MM.1S (cell line): ENCODE results near the gene DHX30.
A peak's percentile ranks its signal among the peaks of the same experiment; 100 is the strongest.

Source experiments
- DNase-seq: peaks from one replicate; pipeline ENCODE4 v3.0.0-alpha.2; 2015
- H2AFZ ChIP-seq: fragments of 300-600 bp; sonication (generic); 2 replicates; pipeline ENCODE4 v1.6.0; 2016; ENCODE audit warnings: antibody characterized with exemption, low read length
- H3F3A ChIP-seq: fragments of 300-600 bp; sonication (generic); 2 replicates; pipeline ENCODE4 v1.6.1; 2016; ENCODE audit warnings: mild to moderate bottlenecking, antibody characterized with exemption, low read length, moderate library complexity, mixed read lengths; ENCODE audit not compliant: insufficient read depth
- H3K27ac ChIP-seq: fragments of 300-600 bp; sonication (generic); 2 replicates; pipeline ENCODE4 v1.5.1; 2016; ENCODE audit warnings: mild to moderate bottlenecking, low read length
- H3K27me3 ChIP-seq: fragments of 300-600 bp; sonication (generic); replicated peaks from 2 replicates; pipeline ENCODE4 v1.6.0; 2016; ENCODE audit warnings: low read length; ENCODE audit not compliant: insufficient read depth
- H3K36me3 ChIP-seq: fragments of 300-600 bp; sonication (generic); replicated peaks from 2 replicates; pipeline ENCODE4 v1.6.1; 2016; ENCODE audit warnings: mild to moderate bottlenecking, low read length, mixed read lengths; ENCODE audit not compliant: insufficient read depth
- H3K4me1 ChIP-seq: fragments of 300-600 bp; sonication (generic); 2 replicates; pipeline ENCODE4 v1.6.1; 2016; ENCODE audit warnings: low read length, mixed read lengths
- H3K4me2 ChIP-seq: fragments of 300-600 bp; sonication (generic); 2 replicates; pipeline ENCODE4 v1.6.0; 2016; ENCODE audit warnings: low read depth, low read length
- H3K4me3 ChIP-seq: fragments of 300-600 bp; sonication (generic); 2 replicates; pipeline ENCODE4 v1.5.1; 2016; ENCODE audit warnings: low read length, mixed read lengths
- H3K79me2 ChIP-seq: fragments of 300-600 bp; sonication (generic); 2 replicates; pipeline ENCODE4 v1.6.1; 2016; ENCODE audit warnings: mixed run types, low read length, mixed read lengths
- H3K9ac ChIP-seq: fragments of 300-600 bp; sonication (generic); 2 replicates; pipeline ENCODE4 v1.6.1; 2016; ENCODE audit warnings: low read length, mixed read lengths
- H3K9me2 ChIP-seq: fragments of 300-600 bp; sonication (generic); replicated peaks from 2 replicates; pipeline ENCODE4 v1.6.1; 2016; ENCODE audit warnings: mild to moderate bottlenecking, low read length, mixed read lengths; ENCODE audit not compliant: insufficient read depth
- H3K9me3 ChIP-seq: fragments of 300-600 bp; sonication (generic); replicated peaks from 2 replicates; pipeline ENCODE4 v1.6.1; 2016; ENCODE audit warnings: mild to moderate bottlenecking, low read length, mixed read lengths; ENCODE audit not compliant: insufficient read depth
- H4K20me1 ChIP-seq: fragments of 300-600 bp; sonication (generic); 2 replicates; pipeline ENCODE4 v1.6.1; 2016; ENCODE audit warnings: mild to moderate bottlenecking, low read length, moderate library complexity, mixed read lengths; ENCODE audit not compliant: insufficient read depth
- CTCF ChIP-seq: fragments of 300-600 bp; sonication (generic); IDR thresholded peaks from 2 replicates; pipeline ENCODE4 v1.5.1; 2016; ENCODE audit warnings: antibody characterized with exemption, low read length, mixed read lengths
- EZH2 ChIP-seq: fragments of 300-600 bp; sonication (generic); optimal IDR thresholded peaks from 2 replicates; pipeline ENCODE3; 2017; ENCODE audit warnings: low read depth, mild to moderate bottlenecking, antibody characterized with exemption, low read length, mixed read lengths
- EZH2phosphoT487 ChIP-seq: fragments of 300-600 bp; sonication (generic); IDR thresholded peaks from 2 replicates; pipeline ENCODE4 v1.6.1; 2018; ENCODE audit warnings: antibody characterized with exemption, low read length

Gene DHX30

GRCh38 chr3:47783673-47784072 is 19.3 kb upstream of the DHX30 start:
- H3K4me2 ChIP-seq, result peak overlapping the region; percentile 90; the same call in 1 of the 2 replicates

GRCh38 chr3:47791193-47791855 is 11.6 kb upstream of the DHX30 start:
- Histone ChIP-seq H3K4me3 (no peak overlapping the region), H3F3A (peaks cover 4% of the 10 kb centered on the region; the same call in 1 of the 2 replicates), H3K27me3 (no peaks in the 10 kb centered on the region), H3K79me2 (no peaks in the 10 kb centered on the region), H3K9ac (no peak overlapping the region), H3K36me3 (no peaks in the 10 kb centered on the region), H2AFZ (no peak overlapping the region), H3K9me2 (no peaks in the 10 kb centered on the region), H3K27ac (no peak overlapping the region), H3K4me1 (no peaks in the 10 kb centered on the region), H4K20me1 (no peaks in the 10 kb centered on the region), H3K9me3 (no peaks in the 10 kb centered on the region), H3K4me2 (no peak overlapping the region)
- TF ChIP-seq CTCF, result no peak
- TF ChIP-seq EZH2, result no peak
- no peak for TF ChIP-seq EZH2phosphoT487
- DNase-seq, result no peak

More at GRCh38 chr3:47783673-47784072, 19.3 kb upstream of the DHX30 start:
- peak overlapping the region; percentile 96; the same call in 1 of the 2 replicates for H3K27ac ChIP-seq
- H3F3A ChIP-seq, result peaks cover 30% of the 10 kb centered on the region
- no peaks in the 10 kb centered on the region for H3K36me3 ChIP-seq
- no peaks in the 10 kb centered on the region for H3K27me3 ChIP-seq
- TF ChIP-seq CTCF (no peak), EZH2 (no peak), EZH2phosphoT487 (no peak)
- H3K9ac ChIP-seq, result no peak overlapping the region
- H3K79me2 ChIP-seq, result peaks cover 29% of the 10 kb centered on the region
- H3K4me3 ChIP-seq, result 0 out of 2 replicates have a peak overlapping the region, but pooled peaks have one; percentile 80
- H2AFZ ChIP-seq, result no peak overlapping the region
- peaks cover 15% of the 10 kb centered on the region; the same call in 1 of the 2 replicates for H3K4me1 ChIP-seq
- no peak for DNase-seq
- H3K9me3 ChIP-seq, result no peaks in the 10 kb centered on the region
- H4K20me1 ChIP-seq, result no peaks in the 10 kb centered on the region; the same call in 1 of the 2 replicates
- H3K9me2 ChIP-seq, result no peaks in the 10 kb centered on the region

- DNase-seq, result no peak
- Histone ChIP-seq H4K20me1 (no peaks in the 10 kb centered on the region), H3K9ac (no peak overlapping the region), H2AFZ (no peak overlapping the region), H3K79me2 (no peaks in the 10 kb centered on the region), H3K4me2 (no peak overlapping the region), H3K9me2 (no peaks in the 10 kb centered on the region), H3K9me3 (no peaks in the 10 kb centered on the region), H3K4me1 (no peaks in the 10 kb centered on the region), H3K27ac (no peak overlapping the region), H3K4me3 (no peak overlapping the region), H3K36me3 (no peaks in the 10 kb centered on the region), H3K27me3 (no peaks in the 10 kb centered on the region), H3F3A (peaks cover 4% of the 10 kb centered on the region; the same call in 1 of the 2 replicates)
- no peak for TF ChIP-seq EZH2phosphoT487
- TF ChIP-seq EZH2, result no peak
- no peak for TF ChIP-seq CTCF
These were observed 10.2 kb upstream of the DHX30 start for GRCh38 chr3:47792699-47793098.
